Type B pancreatic cell (in vitro differentiated cells): ENCODE measurements around the gene FASTKD1. TPM values are rescaled to one million over a fixed set of nuclear protein-coding genes. Genes with fewer than 3 reads are reported as not detected.
"Not testable (repeated sequence)": the region's sequence is repeated elsewhere in the genome, so short reads cannot be mapped to it uniquely, and the experiment has no call there.

Source experiments
- DNase-seq: peaks from one replicate; pipeline ENCODE4 v3.0.0; 2021; ENCODE audit warnings: mixed read lengths; ENCODE audit not compliant: unreplicated experiment; ENCODE audit errors: extremely low spot score
- H3K27ac Mint-ChIP-seq: 2 replicates; pipeline ENCODE4 v1.8.0; 2021; ENCODE audit warnings: mild to moderate bottlenecking, mixed read lengths
- H3K27me3 Mint-ChIP-seq: 2 replicates; pipeline ENCODE4 v1.8.0; 2021; ENCODE audit warnings: mixed read lengths
- H3K36me3 Mint-ChIP-seq: 2 replicates; pipeline ENCODE4 v1.8.0; 2021; ENCODE audit warnings: mixed read lengths
- H3K4me1 Mint-ChIP-seq: one replicate; pipeline ENCODE4 v1.8.0; 2021; ENCODE audit warnings: mixed read lengths; ENCODE audit not compliant: unreplicated experiment
- H3K4me3 Mint-ChIP-seq: 2 replicates; pipeline ENCODE4 v1.8.0; 2021; ENCODE audit warnings: mild to moderate bottlenecking, mixed read lengths
- H3K9me3 Mint-ChIP-seq: 2 replicates; pipeline ENCODE4 v1.8.0; 2021; ENCODE audit warnings: mixed read lengths
- total RNA-seq: library from RNA; stranded (reverse); gene quantifications from 2 replicates; pipeline ENCODE4 v1.2.1, GENCODE V29; 2021; ENCODE audit warnings: low replicate concordance
- TF ChIP-seq, protein P1 (sequence below): fragments of 200-600 bp; sonication (generic); conservative IDR thresholded peaks from 2 replicates; pipeline ENCODE4 v1.5.0; 2021; ENCODE audit warnings: antibody characterized with exemption, mild to moderate bottlenecking

Gene FASTKD1
- total RNA-seq, 1 donor from 2014 or later: 35.8 TPM

- Mint-ChIP-seq H3K27ac (no peak overlapping the region), H3K27me3 (no peaks in the 10 kb centered on the region), H3K36me3 (no peaks in the 10 kb centered on the region)
Measured at GRCh38 chr2:169520896-169521295, 52.8 kb downstream of the FASTKD1 start.

GRCh38 chr2:169516488-169516995 is 57.1 kb downstream of the FASTKD1 start:
- DNase-seq, H3K4me3 Mint-ChIP-seq, H3K36me3 Mint-ChIP-seq, H3K9me3 Mint-ChIP-seq, H3K27ac Mint-ChIP-seq, H3K27me3 Mint-ChIP-seq, H3K4me1 Mint-ChIP-seq: not testable (repeated sequence)

More at GRCh38 chr2:169520896-169521295, 52.8 kb downstream of the FASTKD1 start:
- no peaks in the 10 kb centered on the region for H3K4me1 Mint-ChIP-seq
- no peak for DNase-seq
- TF ChIP-seq, protein P1, sequence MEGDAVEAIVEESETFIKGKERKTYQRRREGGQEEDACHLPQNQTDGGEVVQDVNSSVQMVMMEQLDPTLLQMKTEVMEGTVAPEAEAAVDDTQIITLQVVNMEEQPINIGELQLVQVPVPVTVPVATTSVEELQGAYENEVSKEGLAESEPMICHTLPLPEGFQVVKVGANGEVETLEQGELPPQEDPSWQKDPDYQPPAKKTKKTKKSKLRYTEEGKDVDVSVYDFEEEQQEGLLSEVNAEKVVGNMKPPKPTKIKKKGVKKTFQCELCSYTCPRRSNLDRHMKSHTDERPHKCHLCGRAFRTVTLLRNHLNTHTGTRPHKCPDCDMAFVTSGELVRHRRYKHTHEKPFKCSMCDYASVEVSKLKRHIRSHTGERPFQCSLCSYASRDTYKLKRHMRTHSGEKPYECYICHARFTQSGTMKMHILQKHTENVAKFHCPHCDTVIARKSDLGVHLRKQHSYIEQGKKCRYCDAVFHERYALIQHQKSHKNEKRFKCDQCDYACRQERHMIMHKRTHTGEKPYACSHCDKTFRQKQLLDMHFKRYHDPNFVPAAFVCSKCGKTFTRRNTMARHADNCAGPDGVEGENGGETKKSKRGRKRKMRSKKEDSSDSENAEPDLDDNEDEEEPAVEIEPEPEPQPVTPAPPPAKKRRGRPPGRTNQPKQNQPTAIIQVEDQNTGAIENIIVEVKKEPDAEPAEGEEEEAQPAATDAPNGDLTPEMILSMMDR: no peak
- H3K9me3 Mint-ChIP-seq: no peaks in the 10 kb centered on the region
- H3K4me3 Mint-ChIP-seq: no peak overlapping the region

DNA sequence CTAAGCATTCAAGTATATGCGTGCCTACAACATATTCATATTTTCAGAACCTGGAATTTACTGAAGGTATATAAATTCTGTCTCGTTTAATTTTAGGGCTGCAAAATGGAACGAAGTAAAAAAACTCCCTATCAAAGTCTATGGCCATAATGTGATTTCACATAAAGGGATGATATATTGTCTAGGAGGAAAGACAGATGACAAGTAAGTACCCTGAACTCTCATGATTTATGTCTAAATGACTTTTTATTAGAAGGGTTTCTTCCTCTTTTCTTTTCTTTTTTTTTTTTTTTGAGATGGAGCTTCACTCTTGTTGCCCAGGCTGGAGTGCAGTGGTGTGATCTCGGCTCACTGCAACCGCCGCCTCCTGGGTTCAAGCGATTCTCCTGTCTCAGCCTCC is 58.9 kb downstream of the FASTKD1 start:
- not testable (repeated sequence) for H3K36me3 Mint-ChIP-seq

GRCh38 chr2:169513926-169514325 is 59.7 kb downstream of the FASTKD1 start:
- TF ChIP-seq, protein P1: no peak
- no peaks in the 10 kb centered on the region for H3K36me3 Mint-ChIP-seq
- no peak overlapping the region for H3K27ac Mint-ChIP-seq

More for the DNA sequence above, 58.9 kb downstream of the FASTKD1 start:
- H3K27me3 Mint-ChIP-seq, H3K9me3 Mint-ChIP-seq, H3K4me1 Mint-ChIP-seq, H3K4me3 Mint-ChIP-seq, DNase-seq, H3K27ac Mint-ChIP-seq: not testable (repeated sequence)

DNA sequence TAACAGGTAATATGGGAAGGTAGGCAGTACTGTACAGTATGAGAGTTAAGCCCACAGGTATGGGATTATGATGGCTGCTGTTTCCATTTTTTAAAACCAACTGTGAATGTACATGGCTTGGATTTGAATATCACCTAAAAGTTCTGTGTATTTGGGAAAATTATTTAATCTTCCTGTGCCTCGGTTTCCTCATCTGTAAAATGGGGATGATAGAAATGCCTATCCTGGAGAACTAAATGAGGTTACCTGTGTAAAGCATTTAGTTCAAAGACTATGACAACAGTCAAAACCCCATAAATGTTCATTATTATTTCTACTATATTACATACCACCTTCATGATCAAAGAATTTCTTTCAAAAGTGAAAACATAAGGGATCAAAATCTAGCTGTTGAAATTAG is 60.6 kb downstream of the FASTKD1 start:
- TF ChIP-seq, protein P1: no peak
- Mint-ChIP-seq H3K36me3 (no peaks in the 10 kb centered on the region), H3K27me3 (no peaks in the 10 kb centered on the region), H3K27ac (no peak overlapping the region), H3K4me3 (no peak overlapping the region), H3K9me3 (no peaks in the 10 kb centered on the region), H3K4me1 (peaks cover 13% of the 10 kb centered on the region)
- no peak for DNase-seq

More at GRCh38 chr2:169513926-169514325, 59.7 kb downstream of the FASTKD1 start:
- no peak for DNase-seq
- Mint-ChIP-seq H3K9me3 (no peaks in the 10 kb centered on the region), H3K4me3 (no peak overlapping the region), H3K27me3 (no peaks in the 10 kb centered on the region), H3K4me1 (peaks cover 13% of the 10 kb centered on the region)

- Mint-ChIP-seq H3K9me3 (peaks cover 4% of the 10 kb centered on the region), H3K36me3 (no peaks in the 10 kb centered on the region), H3K27me3 (no peaks in the 10 kb centered on the region), H3K4me1 (peaks cover 13% of the 10 kb centered on the region), H3K4me3 (no peak overlapping the region), H3K27ac (no peak overlapping the region)
- TF ChIP-seq, protein P1: no peak
- DNase-seq: no peak
Measured at GRCh38 chr2:169512525-169512924, 61.1 kb downstream of the FASTKD1 start.

DNA sequence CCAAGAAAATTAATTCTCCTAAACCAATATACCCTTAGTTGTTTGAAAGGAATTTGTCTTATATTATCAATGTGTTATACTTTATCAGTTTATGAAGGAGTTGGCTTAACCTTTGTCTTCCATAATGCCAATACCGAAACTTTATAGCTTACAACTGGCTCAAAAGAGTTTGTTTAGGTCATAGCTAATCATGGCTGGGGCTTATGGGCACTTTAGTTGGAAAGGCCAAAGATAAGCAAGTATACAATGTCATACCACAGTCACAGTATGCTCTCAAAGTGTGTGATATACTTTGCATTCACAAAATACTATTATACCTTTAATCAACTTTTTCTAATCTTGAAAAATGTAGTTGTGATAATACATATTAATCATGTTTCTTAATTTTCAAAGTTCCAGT is 61.8 kb downstream of the FASTKD1 start:
- H3K4me1 Mint-ChIP-seq: peaks cover 13% of the 10 kb centered on the region

More for the DNA sequence above, 61.8 kb downstream of the FASTKD1 start:
- DNase-seq: no peak
- no peaks in the 10 kb centered on the region for H3K27me3 Mint-ChIP-seq
- TF ChIP-seq, protein P1: no peak
- H3K4me3 Mint-ChIP-seq: no peak overlapping the region
- H3K36me3 Mint-ChIP-seq: no peaks in the 10 kb centered on the region
- H3K9me3 Mint-ChIP-seq: peaks cover 4% of the 10 kb centered on the region
- no peak overlapping the region for H3K27ac Mint-ChIP-seq
